GM12878 (cell line): Measurements from ENCODE around the gene HSP90AB1. TPM values are rescaled to one million over a fixed set of nuclear protein-coding genes. Genes with fewer than 3 reads are reported as not detected.

Experiments used
- ATAC-seq: fragments of 200-7000 bp; cut with Tn5 transposase; 3 replicates; pipeline ENCODE4 v1.9.1; 2020; ENCODE audit warnings: mild to moderate bottlenecking, moderate library complexity
- BruUV-seq: library from RNA; stranded (reverse); fragments of 400-500 nt; replicated peaks from 2 replicates; lab custom pipeline; 2021; lab: Mats Ljungman, UMichigan
- CTCF ChIA-PET: fragments of 300-600 bp; sonication (Branson Sonifier 250); formaldehyde crosslinking; extraction: SDS; loops from one replicate; lab custom pipeline; 2021; ENCODE audit warnings: inconsistent platforms; lab: Yijun Ruan, JAX
- POLR2A ChIA-PET: fragments of 350-600 bp; formaldehyde crosslinking; extraction: SDS; loops from one replicate; lab custom pipeline; 2021; ENCODE audit warnings: inconsistent platforms; lab: Charles Lee
- RAD21 ChIA-PET: fragments of 300-600 bp; sonication (Branson Sonifier 250); formaldehyde crosslinking; loops from one replicate; lab custom pipeline; 2023; ENCODE audit warnings: antibody characterized with exemption; ENCODE audit not compliant: unreplicated experiment; lab: Charles Lee
- SMC1A ChIA-PET: fragments of 300-600 bp; sonication (Branson Sonifier 250); formaldehyde crosslinking; loops from one replicate; lab custom pipeline; 2023; ENCODE audit not compliant: unreplicated experiment, uncharacterized antibody; lab: Charles Lee
- DNase-seq: peaks from one replicate; pipeline ENCODE4 v3.0.0-alpha.2; 2011; ENCODE audit warnings: low read depth, low spot score
- FAIRE-seq: peaks from 3 replicates; lab custom pipeline; 2011; peaks lifted over from hg19 to GRCh38; lab: Jason Lieb, UNC
- H2AFZ ChIP-seq: 2 replicates; pipeline ENCODE4 v1.6.0; 2011; ENCODE audit warnings: low read depth, low read length, control low read depth; ENCODE audit not compliant: control insufficient read depth
- H3K27ac ChIP-seq: 2 replicates; pipeline ENCODE4 v1.5.1; 2011; ENCODE audit warnings: control low read depth; ENCODE audit not compliant: control insufficient read depth, insufficient read depth
- H3K27me3 ChIP-seq, 2 experiments: replicated peaks in 1 of 2; 2 replicates each; pipeline versions ENCODE4 v1.6.0 to v1.6.1; 2011; ENCODE audit warnings: low read length in 1 of 2; ENCODE audit not compliant: control insufficient read depth in 2 of 2, insufficient read depth in 2 of 2
- H3K36me3 ChIP-seq, 2 experiments: 2 replicates each; pipeline ENCODE4 v1.5.1; 2011; ENCODE audit warnings: low read length in 1 of 2; ENCODE audit not compliant: control insufficient read depth in 2 of 2, insufficient read depth in 2 of 2
- H3K4me1 ChIP-seq: 2 replicates; pipeline ENCODE4 v1.6.1; 2011; ENCODE audit warnings: mild to moderate bottlenecking, low read length, moderate library complexity, mixed read lengths; ENCODE audit not compliant: control insufficient read depth, insufficient read depth
- H3K4me2 ChIP-seq: 2 replicates; pipeline ENCODE4 v1.6.0; 2011; ENCODE audit warnings: control low read depth; ENCODE audit not compliant: control insufficient read depth, insufficient read depth
- H3K4me3 ChIP-seq: fragments of 200-600 bp; sonication (generic); 2 replicates; pipeline ENCODE4 v1.5.1; 2016
- H3K79me2 ChIP-seq: 2 replicates; pipeline ENCODE4 v1.6.0; 2011; ENCODE audit warnings: low read length; ENCODE audit not compliant: control insufficient read depth, insufficient read depth
- H3K9ac ChIP-seq: 2 replicates; pipeline ENCODE4 v1.8.0; 2011; ENCODE audit warnings: low read length, control low read depth, mixed read lengths; ENCODE audit not compliant: control insufficient read depth, insufficient read depth
- H3K9me3 ChIP-seq: replicated peaks from 3 replicates; pipeline ENCODE4 v1.5.1; 2011; ENCODE audit warnings: mild to moderate bottlenecking, low read length; ENCODE audit not compliant: control insufficient read depth, insufficient read depth
- H4K20me1 ChIP-seq: 2 replicates; pipeline ENCODE4 v1.6.0; 2011; ENCODE audit not compliant: control insufficient read depth, insufficient read depth
- CREB1 ChIP-seq: IDR thresholded peaks from 2 replicates; pipeline ENCODE4 v1.6.1; 2012; ENCODE audit warnings: low read depth, mild to moderate bottlenecking, inconsistent platforms
- EZH2 ChIP-seq: IDR thresholded peaks from 2 replicates; pipeline ENCODE4 v1.6.1; 2012; ENCODE audit warnings: low read depth, mild to moderate bottlenecking, control low read depth, inconsistent platforms, low read length, borderline replicate concordance; ENCODE audit not compliant: control insufficient read depth
- FOXK2 ChIP-seq: fragments of 450-650 bp; IDR thresholded peaks from 2 replicates; pipeline ENCODE4 v1.6.1; 2017; ENCODE audit warnings: mild to moderate bottlenecking, moderate library complexity
- GABPA ChIP-seq: IDR thresholded peaks from 2 replicates; pipeline ENCODE4 v1.6.1; 2014; ENCODE audit warnings: antibody characterized with exemption, low read depth, mild to moderate bottlenecking, inconsistent platforms
- GATAD2B ChIP-seq: fragments of 450-650 bp; conservative IDR thresholded peaks from 2 replicates; pipeline ENCODE4 v1.6.1; 2017; ENCODE audit warnings: low read depth, mild to moderate bottlenecking, moderate library complexity
- IKZF2 ChIP-seq, 2 experiments: fragments of 450-650 bp; IDR thresholded peaks; 2 replicates each; pipeline ENCODE4 v1.6.1; 2017; ENCODE audit warnings: mild to moderate bottlenecking in 2 of 2, moderate library complexity in 2 of 2
- IRF3 ChIP-seq: fragments of 450-650 bp; IDR thresholded peaks from 2 replicates; pipeline ENCODE4 v1.6.1; 2014; ENCODE audit warnings: mild to moderate bottlenecking
- JUNB ChIP-seq: IDR thresholded peaks from 2 replicates; pipeline ENCODE4 v1.6.1; 2016; ENCODE audit warnings: antibody characterized with exemption, mild to moderate bottlenecking
- NFYA ChIP-seq: IDR thresholded peaks from 2 replicates; pipeline ENCODE4 v1.6.1; 2011; ENCODE audit warnings: low read depth, mild to moderate bottlenecking, low read length, improper control_type of control experiment, borderline replicate concordance
- NKRF ChIP-seq: fragments of 450-650 bp; conservative IDR thresholded peaks from 2 replicates; pipeline ENCODE4 v1.6.1; 2017; ENCODE audit warnings: mild to moderate bottlenecking, moderate library complexity
- NR2C2 ChIP-seq: IDR thresholded peaks from 2 replicates; pipeline ENCODE4 v1.6.1; 2011; ENCODE audit warnings: borderline replicate concordance, low read depth; ENCODE audit not compliant: control insufficient read depth, insufficient read length
- PAX8 ChIP-seq: fragments of 450-650 bp; IDR thresholded peaks from 2 replicates; pipeline ENCODE4 v1.6.1; 2017; ENCODE audit warnings: mild to moderate bottlenecking, moderate library complexity
- RBBP5 ChIP-seq: fragments of 200-600 bp; sonication (generic); conservative IDR thresholded peaks from 2 replicates; pipeline ENCODE4 v1.6.1; 2016
- SIX5 ChIP-seq: IDR thresholded peaks from 2 replicates; pipeline ENCODE4 v1.6.1; 2011; ENCODE audit warnings: mild to moderate bottlenecking, low read depth, low read length, moderate library complexity; ENCODE audit not compliant: severe bottlenecking
- SKIL ChIP-seq: fragments of 450-650 bp; IDR thresholded peaks from 2 replicates; pipeline ENCODE4 v1.6.1; 2017; ENCODE audit warnings: mild to moderate bottlenecking, low read depth, inconsistent platforms; ENCODE audit not compliant: poor library complexity, severe bottlenecking
- STAT3 ChIP-seq: IDR thresholded peaks from 2 replicates; pipeline ENCODE4 v1.6.1; 2011; ENCODE audit warnings: low read depth, low read length, improper control_type of control experiment
- USF2 ChIP-seq: IDR thresholded peaks from 2 replicates; pipeline ENCODE4 v1.6.1; 2011; ENCODE audit warnings: low read depth, low read length, improper control_type of control experiment, borderline replicate concordance
- WGBS: methylation state at CpG from one replicate; pipeline ENCODE4 v1.1.6; 2016; ENCODE audit warnings: low lambda C conversion rate; ENCODE audit not compliant: insufficient replicate concordance, insufficient coverage; ENCODE audit errors: missing lambda C conversion rate; 5-methylcytosine and 5-hydroxymethylcytosine counted together
- in situ Hi-C: fragments of 300-500 bp; cut with MboI; formaldehyde crosslinking; loops from 9 replicates; pipeline ENCODE4 v1.14.3; 2018; ENCODE audit warnings: mixed read lengths
- intact Hi-C: fragments of 100-400 bp; cut with micrococcal nuclease; formaldehyde crosslinking; loops from one replicate; pipeline ENCODE4 v1.14.2; 2022; ENCODE audit not compliant: unreplicated experiment
- polyA plus RNA-seq, 11 experiments: library from polyadenylated mRNA; depleted of rRNA in 4 of 11; unstranded in 6 of 11; stranded (reverse) in 5 of 11; fragments of >200 nt; fragmentation: Nextera tagmentation in 4 of 11; fragmentation: Illumina TruSeq in 1 of 11; extraction: Ambion mirVana in 4 of 11; extraction: Trizol in 1 of 11; gene quantifications; 1 replicate in 1 of 11; 2 replicates in 10 of 11; pipeline versions ENCODE4 v1.2.1 to v1.2.3, GENCODE V29; 2011 to 2016; ENCODE audit warnings: inconsistent platforms in 2 of 11, missing spikeins in 2 of 11, low read depth in 1 of 11
- total RNA-seq, 4 experiments: library from RNA; depleted of rRNA in 3 of 4; stranded (reverse); fragments of >200 nt in 3 of 4; fragmentation: Illumina TruSeq in 1 of 4; extraction: Trizol in 1 of 4; gene quantifications; 2 replicates each; pipeline versions ENCODE4 v1.2.1 to v1.2.3, GENCODE V29; 2013 to 2021

HSP90AB1 gene
- total and polyA plus RNA-seq, 10 of the 15 experiments (the other 5 are each of a cell fraction or from before 2014, with no cell fraction given), result 988 to 1,682 (median 1,146) TPM

- no peak overlapping the region for H3K4me2 ChIP-seq
- no peak for FAIRE-seq
Measured at GRCh38 chr6:44201200-44201599, 45.7 kb upstream of the HSP90AB1 start.

More at GRCh38 chr6:44201200-44201599, 45.7 kb upstream of the HSP90AB1 start:
- SMC1A ChIA-PET, result interaction anchor here (1.1 to 2.0 kb wide), 3 partner anchors 9 to 15 kb away, joined by 3 to 11 read pairs (median 3); partner anchors contain the start of gene MYMX
- peak; percentile 31; the same call in 2 of the 3 replicates for ATAC-seq
- in situ Hi-C loops (no loop called here), intact Hi-C loops (no loop called here)
- WGBS, result 0% methylated on average over 3 of the region's 3 CpGs
- no peak overlapping the region for H3K4me3 ChIP-seq
- H3K79me2 ChIP-seq, result no peaks in the 10 kb centered on the region
- H3K9me3 ChIP-seq, result no peaks in the 10 kb centered on the region
- no TSS peak for BruUV-seq
- H4K20me1 ChIP-seq, result no peaks in the 10 kb centered on the region
- POLR2A ChIA-PET, result interaction anchor here (1.1 to 1.6 kb wide), 3 partner anchors 9 to 22 kb away, joined by 3 to 4 read pairs (median 3); partner anchors contain the start of gene SLC29A1
- H3K27ac ChIP-seq, result no peak overlapping the region
- RAD21 ChIA-PET, result no interaction called here
- no peak for TF ChIP-seq FOXK2
- TF ChIP-seq RBBP5, result no peak
- no peak for TF ChIP-seq USF2
- TF ChIP-seq NKRF, result no peak
- TF ChIP-seq CREB1, result no peak
- no peak for TF ChIP-seq JUNB
- TF ChIP-seq IKZF2 (IDR thresholded peaks at IDR 0.05), result no peak
- no peak for TF ChIP-seq SKIL
- no peak for TF ChIP-seq GABPA
- TF ChIP-seq NR2C2, result no peak
- TF ChIP-seq SIX5, result no peak
- no peak for TF ChIP-seq PAX8
- TF ChIP-seq STAT3, result no peak
- TF ChIP-seq GATAD2B, result no peak
- no peak for TF ChIP-seq IRF3
- TF ChIP-seq NFYA, result no peak
- TF ChIP-seq EZH2, result no peak
- no peak overlapping the region for H2AFZ ChIP-seq
- no peak overlapping the region for H3K9ac ChIP-seq
- CTCF ChIA-PET, result interaction anchor here (0.8 to 1.7 kb wide), 3 partner anchors 8 to 105 kb away, joined by 3 to 6 read pairs (median 3); no protein-coding TSS in a partner anchor
- no peaks in the 10 kb centered on the region for H3K4me1 ChIP-seq
- no peak for DNase-seq
- no peaks in the 10 kb centered on the region for H3K36me3 ChIP-seq
- no peaks in the 10 kb centered on the region for H3K27me3 ChIP-seq
